ENCODE data around the gene PCDHGA12. TPM values are rescaled to one million over a fixed set of nuclear protein-coding genes. Genes with fewer than 3 reads are reported as not detected.

PCDHGA12 gene
- total and polyA plus RNA-seq, 10 of the 15 experiments (the other 5 are each of a cell fraction or from before 2014, with no cell fraction given), result 0.04 to 0.79 (median 0.36) TPM; not detected in 2

DNA sequence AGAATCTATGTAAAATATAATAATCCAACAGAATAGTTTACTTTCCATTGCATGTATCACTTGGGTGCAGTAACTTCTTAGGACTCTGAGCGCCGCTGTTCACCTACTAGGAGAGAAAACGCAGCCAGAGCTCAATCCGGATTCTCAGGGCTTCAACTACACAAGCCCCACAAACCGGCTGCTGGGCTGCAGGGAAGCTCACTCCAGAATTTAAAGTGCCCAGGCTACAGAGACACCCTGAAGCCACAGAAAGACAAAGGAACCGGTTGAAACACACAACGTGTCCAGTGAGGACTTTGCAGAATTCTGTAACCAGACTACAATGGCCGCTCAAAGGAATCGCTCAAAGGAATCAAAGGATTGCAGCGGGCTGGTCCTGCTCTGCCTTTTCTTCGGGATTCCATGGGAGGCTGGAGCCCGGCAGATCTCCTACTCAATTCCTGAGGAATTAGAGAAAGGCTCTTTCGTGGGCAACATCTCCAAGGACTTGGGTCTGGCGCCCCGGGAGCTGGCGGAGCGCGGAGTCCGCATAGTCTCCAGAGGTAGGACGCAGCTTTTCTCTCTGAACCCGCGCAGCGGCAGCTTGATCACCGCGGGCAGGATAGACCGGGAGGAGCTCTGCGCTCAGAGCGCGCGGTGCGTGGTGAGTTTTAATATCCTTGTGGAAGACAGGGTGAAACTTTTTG is 17.3 kb upstream of the PCDHGA12 start, which contains the start of gene PCDHGA10 (continued):
- TF ChIP-seq CTCF (IDR thresholded peaks at IDR 0.05 in 2 of 3, conservative IDR thresholded peaks at IDR 0.05 in 1 of 3; ENCODE audit: control insufficient read depth in 2 of 3, extremely low read depth in 1 of 3, insufficient read depth in 1 of 3, low read depth in 3 of 3, low read length in 3 of 3) (peak; percentile 81 to 86 (median 83)), ESRRA (IDR thresholded peaks at IDR 0.05; ENCODE audit: low read length) (no peak)

- ChIA-PET POLR2A (interaction anchor here (1.0 kb wide), 1 partner anchor 142 kb away, joined by 3 read pairs; no protein-coding TSS in a partner anchor), RAD21 (ENCODE audit: unreplicated experiment) (interaction anchor here (0.8 to 3.3 kb wide), 21 partner anchors 8 to 203 kb away, joined by 3 to 42 read pairs (median 5); partner anchors contain the start of genes PCDHGA1, PCDHGA11, PCDHGA12 and PCDHGA4), SMC1A (ENCODE audit: uncharacterized antibody, unreplicated experiment) (interaction anchor here (0.7 to 7.4 kb wide), 20 partner anchors 8 to 206 kb away, joined by 3 to 67 read pairs (median 4); partner anchors contain the start of genes DIAPH1, PCDHGA11, PCDHGA12 and PCDHGB3), CTCF (interaction anchor here (0.5 to 10.9 kb wide), 46 partner anchors 8 to 209 kb away, joined by 3 to 245 read pairs (median 5); partner anchors contain the start of genes DIAPH1, PCDHB14, PCDHGA11 and PCDHGA12)
- Histone ChIP-seq H4K20me1 (ENCODE audit: control insufficient read depth, insufficient read depth) (no peaks in the 10 kb centered on the region), H3K27me3 (replicated peaks in 1 of 2; ENCODE audit: control insufficient read depth in 2 of 2, insufficient read depth in 2 of 2, low read length in 1 of 2) (peaks cover 0 to 1% of the 10 kb centered on the region in 2 experiments; a peak in 1 of 4 replicates), H3K4me2 (ENCODE audit: control insufficient read depth, insufficient read depth) (peak overlapping the region; percentile 93), H3K4me1 (ENCODE audit: control insufficient read depth, insufficient read depth, low read length) (no peaks in the 10 kb centered on the region; the same call in 1 of the 2 replicates), H2AFZ (ENCODE audit: control insufficient read depth, low read depth, low read length) (peak overlapping the region; percentile 93), H3K36me3 (ENCODE audit: control insufficient read depth in 2 of 2, insufficient read depth in 2 of 2, low read length in 1 of 2) (no peaks in the 10 kb centered on the region), H3K9ac (ENCODE audit: control insufficient read depth, insufficient read depth, low read length) (peak overlapping the region; percentile 67), H3K27ac (ENCODE audit: control insufficient read depth, insufficient read depth) (no peak overlapping the region), H3K79me2 (ENCODE audit: control insufficient read depth, insufficient read depth, low read length) (no peaks in the 10 kb centered on the region), H3K4me3 (peak overlapping the region; percentile 76), H3K9me3 (replicated peaks; ENCODE audit: control insufficient read depth, insufficient read depth, low read length) (peaks cover 10% of the 10 kb centered on the region; the same call in 2 of the 3 replicates)
- WGBS (ENCODE audit: insufficient coverage, insufficient replicate concordance, low lambda C conversion rate, missing lambda C conversion rate), result 32% methylated on average over 25 of the region's 25 CpGs
- intact Hi-C loops (cut with micrococcal nuclease; ENCODE audit: unreplicated experiment) (loop anchor here (2.0 kb wide), 1 partner anchor 93 kb away; the partner anchor contains the start of gene TAF7), in situ Hi-C loops (cut with MboI) (no loop called here)
- no TSS peak for BruUV-seq (replicated peaks)
- DNase-seq (ENCODE audit: low read depth, low spot score), result no peak
- FAIRE-seq, result no peak
- TF ChIP-seq SMAD1 (IDR thresholded peaks at IDR 0.05; ENCODE audit: low read depth, partially characterized antibody) (no peak), GABPA (IDR thresholded peaks at IDR 0.05; ENCODE audit: low read depth) (peak; percentile 51; the same call in 1 of the 2 replicates), IKZF2 (IDR thresholded peaks at IDR 0.05) (0 out of 4 replicates have a peak, but pooled peaks of 1 of the 2 experiments have one; percentile 6), CEBPZ (IDR thresholded peaks at IDR 0.05; ENCODE audit: low read depth, low read length) (no peak)
- ATAC-seq, result no peak
These were observed 16.7 kb upstream of the PCDHGA12 start for GRCh38 chr5:141413540-141414069.

All from GM12878 (cell line).